ENCODE measurements around the gene C11orf86.

- peak; percentile 48; the same call in 1 of the 2 replicates for TF ChIP-seq POLR2A (IDR thresholded peaks at IDR 0.05; ENCODE audit: low read depth, low read length)
- TF ChIP-seq TAF1 (IDR thresholded peaks at IDR 0.05; ENCODE audit: borderline replicate concordance, low read depth, low read length) = no peak
These were observed 16.7 kb upstream of the C11orf86 start, which contains the start of gene PC for GRCh38 chr11:66958232-66958955.
